Liver (tissue), 3 donors: ENCODE results near the gene ACADSB.

ENCODE experiments used
- CTCF ChIP-seq: fragments of 150-350 bp; IDR thresholded peaks from 2 replicates; pipeline ENCODE4 v1.5.1; 2017; ENCODE audit warnings: improper control_type of control experiment, low read depth, low read length; ENCODE audit not compliant: missing input control
- FOXA1 ChIP-seq: IDR thresholded peaks from 2 replicates; pipeline ENCODE4 v1.6.1; 2016; ENCODE audit warnings: antibody characterized with exemption
- GABPA ChIP-seq, 2 donors: IDR thresholded peaks in 1 of 2; conservative IDR thresholded peaks in 1 of 2; 2 replicates each; pipeline ENCODE4 v1.6.1; 2016; ENCODE audit warnings: antibody characterized with exemption in 2 of 2, mild to moderate bottlenecking in 1 of 2, moderate library complexity in 1 of 2
- HNF4G ChIP-seq: IDR thresholded peaks from 2 replicates; pipeline ENCODE4 v1.6.1; 2016; ENCODE audit warnings: antibody characterized with exemption
- REST ChIP-seq: IDR thresholded peaks from 2 replicates; pipeline ENCODE4 v1.6.1; 2016; ENCODE audit warnings: antibody characterized with exemption, mild to moderate bottlenecking
- YY1 ChIP-seq: IDR thresholded peaks from 2 replicates; pipeline ENCODE4 v1.6.1; 2016; ENCODE audit warnings: antibody characterized with exemption, mild to moderate bottlenecking
- donor health status: healthy.
- donor health status: healthy.

- no peak for TF ChIP-seq GABPA (IDR thresholded peaks at IDR 0.05 in 1 of 2, conservative IDR thresholded peaks at IDR 0.05 in 1 of 2)
- no peak for TF ChIP-seq FOXA1
- no peak for TF ChIP-seq HNF4G
- TF ChIP-seq CTCF = no peak
- no peak for TF ChIP-seq REST
- no peak for TF ChIP-seq YY1
These were observed 16.7 kb upstream of the ACADSB start for GRCh38 chr10:122992031-122992585.
